ENCODE results near the gene MAML2.

MAML2 gene

DNA sequence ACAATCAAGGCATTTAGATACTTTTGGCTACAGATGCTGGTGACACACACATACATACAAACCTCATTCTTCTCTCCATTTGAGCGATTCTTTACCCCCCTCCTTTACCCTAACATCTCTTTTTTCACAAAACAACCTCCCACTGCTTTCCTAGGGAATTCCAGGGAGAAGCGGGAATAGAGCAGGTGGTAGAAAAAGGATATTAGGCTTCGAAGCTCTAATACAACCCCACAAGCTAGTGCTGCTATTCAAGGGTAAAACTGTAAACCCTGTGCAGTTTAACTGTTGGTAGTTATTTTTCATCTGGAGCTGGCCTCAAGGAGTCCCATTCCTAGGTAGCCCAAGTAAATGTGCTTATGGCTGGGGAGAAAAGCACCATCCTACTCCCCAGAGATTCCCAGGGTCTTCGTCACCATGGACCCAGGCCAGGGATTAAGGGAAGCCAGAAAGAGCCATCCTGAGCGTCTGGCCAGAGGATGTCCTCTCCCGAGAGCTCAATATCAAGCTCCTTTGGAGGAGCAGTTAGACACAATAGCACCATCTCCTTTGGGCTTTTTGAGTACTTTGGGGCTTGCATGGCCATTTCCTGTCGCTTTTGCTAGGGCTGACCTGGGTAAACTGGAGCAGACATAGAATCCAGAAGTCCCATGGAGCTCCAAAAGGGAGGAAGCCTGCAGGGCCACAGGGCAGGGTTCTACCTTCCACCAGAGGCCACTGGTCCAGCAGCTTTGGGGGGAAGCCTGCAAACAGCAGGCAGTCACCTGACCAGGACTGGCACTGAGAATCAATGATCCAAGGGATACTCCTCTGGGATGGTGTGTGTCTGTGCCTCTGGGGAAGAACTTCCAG is 3.1 kb downstream of the MAML2 start:
- no peak for DNase-seq (ENCODE audit: low read depth)

DNA sequence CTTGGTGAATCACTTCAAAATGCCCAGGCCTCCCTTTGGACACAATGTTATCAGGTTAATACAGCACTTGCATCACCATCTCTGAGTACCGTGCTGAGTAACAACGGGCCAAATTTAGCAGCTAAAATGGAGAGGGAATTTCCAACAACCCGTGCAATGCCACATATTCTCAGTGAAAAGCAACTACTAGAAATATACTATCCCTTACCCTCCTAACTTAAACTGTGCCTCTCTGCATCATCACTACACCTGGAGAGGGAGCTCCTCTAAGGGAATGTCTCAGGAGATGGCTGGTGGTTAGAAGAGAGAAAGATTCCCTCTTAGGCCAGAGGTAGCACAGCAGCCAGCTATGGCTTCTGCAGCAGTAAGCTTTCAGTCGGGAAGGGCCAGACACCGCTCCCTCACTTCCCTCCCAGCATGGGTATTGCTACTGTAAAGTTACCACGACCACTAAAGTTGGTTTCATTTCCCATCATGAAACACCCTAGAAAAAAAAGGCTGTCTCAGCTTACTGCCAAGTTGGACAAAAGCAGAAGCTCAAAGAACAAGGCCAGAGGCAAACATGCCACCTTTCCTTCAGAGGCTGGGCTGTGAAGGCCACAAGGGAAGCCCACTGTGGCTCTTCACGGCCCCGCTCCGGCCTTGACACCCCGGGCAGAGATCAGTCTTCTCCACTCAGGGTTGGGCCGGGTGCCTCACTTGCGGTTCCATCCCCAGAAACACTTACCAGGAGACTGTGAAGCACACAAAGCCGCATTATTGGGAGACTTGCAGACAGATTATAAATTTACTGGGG is 3.9 kb downstream of the MAML2 start:
- peak; percentile 13 for DNase-seq (ENCODE audit: low read depth)

DNA sequence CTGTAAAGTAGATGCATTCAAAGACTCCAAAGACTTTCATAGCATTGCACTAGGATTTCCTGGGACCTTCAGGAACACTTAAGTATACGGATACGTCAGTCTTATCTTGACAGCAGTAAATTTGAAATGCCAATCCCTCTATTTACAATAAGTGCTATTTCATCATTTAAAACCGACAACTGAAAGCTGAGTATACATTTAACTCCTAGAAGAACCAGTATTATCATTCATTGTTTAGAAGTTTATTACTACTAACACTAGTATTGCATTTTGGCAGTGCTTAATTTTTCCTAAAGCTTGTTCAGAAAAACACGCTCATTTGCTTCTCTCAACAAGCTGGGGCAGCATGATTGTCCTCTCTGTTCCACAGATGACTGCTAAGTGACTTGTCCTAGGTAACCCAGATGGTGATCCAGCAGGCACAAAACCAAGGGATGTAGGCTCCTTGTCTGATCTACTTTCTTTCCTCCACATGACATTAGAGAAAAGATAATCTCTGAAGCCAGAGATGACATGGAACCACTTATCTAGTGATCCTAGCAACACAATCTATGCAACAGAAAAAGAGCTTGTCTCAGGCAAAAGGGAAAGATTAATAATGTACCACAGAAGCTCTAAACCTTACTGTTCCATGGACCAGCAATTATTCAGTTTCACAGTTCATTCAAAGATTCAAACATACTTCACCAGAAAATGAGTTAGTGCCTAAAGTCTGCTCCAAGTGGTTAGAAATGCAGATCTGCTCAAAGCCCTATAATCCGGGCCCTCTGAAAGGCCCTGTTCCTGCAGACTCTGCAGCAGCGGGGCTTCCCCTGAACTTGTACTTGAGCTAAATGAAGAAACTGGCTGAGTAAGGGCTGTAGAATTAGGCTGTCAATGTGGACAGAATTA is 5.2 kb downstream of the MAML2 start:
- no peak for DNase-seq (ENCODE audit: low read depth)

DNA sequence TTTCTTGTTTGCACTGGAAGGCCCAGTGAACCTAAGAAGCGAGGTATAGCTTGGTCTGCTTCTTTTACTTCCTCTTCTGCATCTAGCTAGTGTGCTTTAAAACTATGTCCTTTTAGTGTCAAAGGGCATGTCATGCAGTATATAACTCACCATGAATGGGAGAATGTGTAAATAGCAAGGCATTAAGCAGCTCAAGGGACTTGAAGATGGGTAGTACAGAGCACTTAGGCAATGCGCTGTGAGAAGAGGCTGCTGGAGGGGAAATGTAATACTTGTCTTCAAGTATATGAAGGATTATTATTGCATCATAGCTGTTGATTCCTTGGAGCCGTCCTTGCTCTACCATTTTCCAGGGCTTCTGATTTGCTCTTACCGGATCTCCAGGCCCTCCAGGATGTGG is 7.6 kb downstream of the MAML2 start:
- no peak for DNase-seq (ENCODE audit: low read depth)

DNA sequence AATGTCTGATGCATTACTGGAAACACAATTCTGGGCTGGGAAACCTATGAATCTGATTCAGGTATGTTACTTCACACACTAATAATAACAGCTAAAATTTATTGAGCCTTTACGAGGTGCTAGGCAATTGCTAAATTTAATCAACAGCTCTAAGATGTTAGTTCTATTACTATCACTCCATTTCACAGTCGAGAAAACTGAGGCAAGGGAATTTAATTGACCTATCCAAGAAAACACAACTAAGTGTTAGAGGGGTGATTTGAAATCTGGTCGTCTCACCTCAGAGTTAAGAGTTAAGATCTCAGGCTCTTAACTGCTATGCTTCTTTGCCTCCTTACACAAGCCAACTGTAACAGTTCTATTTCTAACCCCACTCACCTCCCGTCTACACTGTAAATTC is 8.8 kb downstream of the MAML2 start:
- DNase-seq (ENCODE audit: low read depth), result no peak

DNA sequence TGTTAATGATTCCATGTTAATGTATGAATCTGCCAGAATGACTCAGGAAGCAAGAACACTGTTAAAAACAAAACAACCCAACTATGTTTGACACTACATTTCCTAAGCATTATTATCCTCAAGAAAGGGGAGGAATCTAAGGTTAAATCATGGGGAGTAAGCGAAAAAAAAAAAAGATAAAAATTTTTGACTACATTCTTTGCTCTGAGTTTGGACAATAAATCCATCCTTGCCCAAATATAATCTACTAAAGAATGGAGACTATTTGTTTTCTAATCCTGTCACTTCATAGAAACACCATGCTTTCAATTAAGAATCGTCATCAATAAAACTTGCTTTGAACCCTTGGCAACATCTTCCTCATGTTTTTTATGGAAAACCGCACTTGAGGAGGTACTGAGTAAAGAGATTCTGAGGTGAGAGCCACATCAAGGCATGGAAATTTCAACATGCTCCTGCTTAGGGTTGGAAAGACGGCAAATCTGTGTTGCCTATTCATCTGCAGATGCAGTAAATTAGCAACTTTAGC is 9.7 kb downstream of the MAML2 start:
- no peak for DNase-seq (ENCODE audit: low read depth)

DNA sequence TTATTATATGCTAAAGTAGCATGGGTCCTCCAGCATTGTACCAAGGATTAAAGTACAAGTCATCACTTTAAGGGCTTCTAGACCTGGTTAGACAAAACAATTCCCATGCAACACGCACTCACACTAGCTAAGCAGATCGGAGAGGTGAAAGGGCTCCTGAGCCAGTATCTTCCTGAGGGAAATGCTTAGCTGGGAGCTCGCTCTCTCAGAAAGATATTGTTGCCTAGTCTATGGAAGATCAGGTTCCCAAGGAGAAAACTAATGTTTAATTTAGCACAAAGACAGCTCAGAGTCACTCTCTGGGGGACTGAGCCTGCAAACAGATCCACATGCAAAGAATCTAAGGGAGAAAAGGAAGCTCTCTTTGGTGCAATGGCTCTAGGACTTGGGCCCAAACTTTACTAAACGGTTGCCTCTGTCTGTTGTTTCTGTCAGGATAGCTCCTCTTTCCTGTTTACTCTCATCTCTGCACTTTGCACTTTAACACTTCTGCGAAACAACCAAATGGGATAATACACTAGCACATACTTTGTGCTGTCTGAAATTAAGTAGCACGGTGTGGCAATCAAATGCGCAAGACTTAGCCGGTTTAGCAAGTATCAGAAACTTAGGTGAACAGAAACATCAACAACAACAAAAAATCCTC is 10.7 kb downstream of the MAML2 start:
- no peak for DNase-seq (ENCODE audit: low read depth)

DNA sequence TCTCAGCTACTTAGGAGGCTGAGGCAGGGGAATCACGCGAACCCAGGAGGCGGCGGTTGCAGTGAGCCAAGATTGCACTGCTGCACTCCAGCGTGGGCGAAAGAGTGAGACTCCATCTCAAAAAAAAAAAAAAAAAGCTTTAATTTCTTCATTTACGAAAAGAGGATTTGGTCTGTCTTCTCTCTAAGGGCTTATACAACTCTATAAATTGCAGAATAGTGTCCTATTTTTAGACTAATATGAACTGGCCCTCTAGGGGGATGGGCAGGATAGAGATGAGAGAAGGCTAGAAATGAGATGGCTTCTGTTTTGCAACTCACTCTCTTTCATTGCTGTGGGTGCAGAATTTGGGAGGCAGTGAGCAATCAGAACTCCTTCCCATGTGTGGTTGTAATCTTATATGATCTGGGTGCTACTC is 11.3 kb downstream of the MAML2 start:
- DNase-seq (ENCODE audit: low read depth), result no peak

DNA sequence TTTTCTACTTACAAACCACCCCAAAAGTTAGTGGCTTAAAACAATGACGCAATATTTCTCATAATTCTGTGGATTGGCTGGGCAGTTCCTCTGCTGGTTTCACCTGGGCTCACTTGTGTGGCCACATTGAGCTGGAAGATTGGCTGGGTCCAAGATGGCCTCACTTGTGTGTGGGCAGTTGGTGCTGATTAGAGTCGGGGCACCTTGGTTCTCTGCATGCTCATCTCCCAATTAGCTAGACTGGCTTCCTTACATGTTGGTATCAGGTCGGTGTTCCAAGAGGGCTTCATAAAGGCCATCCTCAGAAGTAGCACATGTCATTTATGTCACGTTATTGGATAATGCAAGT is 12.5 kb downstream of the MAML2 start:
- no peak for DNase-seq (ENCODE audit: low read depth)

DNA sequence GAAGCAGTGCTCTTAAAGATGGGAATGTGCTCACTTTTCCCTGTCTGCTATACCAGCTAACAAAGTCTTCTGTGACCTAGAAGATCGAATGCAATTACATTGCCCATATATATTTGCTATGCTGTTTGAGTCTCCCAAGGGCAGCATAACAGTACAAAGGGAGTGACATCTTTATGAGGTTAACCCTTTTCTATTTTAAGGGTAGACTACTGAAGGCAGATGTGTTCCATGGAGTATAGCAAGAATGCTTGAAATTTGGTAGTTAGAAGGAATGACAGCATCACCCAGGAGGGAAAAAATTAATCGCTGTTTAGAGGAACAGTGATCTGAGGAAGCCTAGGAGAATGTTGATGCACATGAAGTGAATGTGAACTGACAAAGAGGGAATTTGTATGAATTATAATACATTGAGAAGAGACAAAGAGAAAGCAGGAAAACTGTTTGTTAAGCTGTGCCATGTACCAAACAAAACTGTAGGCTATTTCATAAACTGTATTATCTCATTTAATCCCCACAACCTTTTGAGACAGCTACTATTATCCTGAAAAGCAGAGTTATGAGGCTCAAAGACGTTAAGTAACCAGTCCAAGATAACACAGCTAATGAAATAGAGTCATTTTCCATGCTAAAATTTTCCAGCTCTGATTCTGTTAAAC is 13.0 kb downstream of the MAML2 start:
- no peak for DNase-seq (ENCODE audit: low read depth)

DNA sequence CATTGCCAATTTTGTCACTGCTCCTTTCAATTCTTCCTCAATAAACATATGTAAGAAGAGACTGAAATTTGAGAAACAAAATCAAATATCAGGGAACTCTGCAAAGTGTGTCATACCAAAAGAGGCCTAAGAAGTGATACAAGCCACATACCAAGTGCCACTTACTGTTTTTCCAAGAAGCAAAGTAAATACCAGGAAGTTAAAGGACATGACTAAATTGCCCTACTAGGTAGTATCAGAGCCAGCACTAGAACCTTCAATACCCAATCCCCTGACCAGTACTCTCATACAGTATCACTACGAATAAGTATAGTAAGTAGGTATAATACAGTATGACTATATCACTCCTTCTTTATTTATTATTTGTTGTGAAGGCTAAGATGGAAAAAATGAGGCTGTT is 13.6 kb downstream of the MAML2 start:
- DNase-seq (ENCODE audit: low read depth), result no peak

DNA sequence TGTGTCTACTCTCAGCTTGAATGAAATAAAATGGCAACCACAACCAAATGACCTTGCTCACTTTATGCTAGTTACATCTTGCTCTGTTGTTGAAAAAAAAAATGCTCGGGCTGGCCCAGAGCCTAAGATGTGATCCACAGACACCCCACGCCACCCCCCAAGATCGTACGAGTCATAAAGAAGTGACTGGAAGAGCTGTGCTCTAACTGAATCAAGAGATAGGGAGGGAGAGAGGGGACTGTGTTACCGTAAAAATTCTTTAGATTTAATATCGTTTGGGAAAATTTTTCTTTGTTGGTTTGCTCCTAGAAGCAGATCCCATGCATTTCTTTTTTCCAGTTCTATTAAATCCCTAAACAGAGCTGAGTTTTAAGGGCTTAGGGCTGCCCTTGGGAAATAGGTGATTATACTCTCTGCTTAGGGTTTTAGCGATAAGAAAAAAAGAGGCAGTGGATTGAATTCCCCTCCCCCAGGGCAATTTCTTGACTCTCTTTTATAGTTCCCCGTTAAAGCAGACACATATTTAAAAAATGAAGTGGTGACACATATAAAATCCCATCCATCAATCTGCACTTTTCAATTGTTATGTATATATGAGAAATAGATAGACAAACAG is 14.5 kb downstream of the MAML2 start:
- no peak for DNase-seq (ENCODE audit: low read depth)

DNA sequence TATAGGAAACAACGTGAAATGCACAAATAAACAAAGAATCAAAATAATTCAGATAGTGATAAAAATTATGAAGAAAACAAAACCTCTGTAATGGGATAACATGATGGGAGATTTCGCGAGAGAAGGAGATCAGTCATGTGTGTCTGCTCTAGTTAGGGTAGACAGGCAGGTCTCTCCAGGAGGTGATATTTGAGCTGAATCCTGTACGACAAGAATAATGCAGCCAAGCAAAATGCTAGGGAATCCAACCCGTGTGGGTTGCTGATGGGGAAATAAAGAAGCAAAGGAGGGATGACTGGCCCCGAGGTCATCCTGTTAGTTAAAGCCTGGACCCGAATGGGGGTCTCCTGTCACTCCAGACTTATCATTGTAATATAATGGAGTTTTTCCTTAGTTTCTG is 16.0 kb downstream of the MAML2 start:
- DNase-seq (ENCODE audit: low read depth), result no peak

DNA sequence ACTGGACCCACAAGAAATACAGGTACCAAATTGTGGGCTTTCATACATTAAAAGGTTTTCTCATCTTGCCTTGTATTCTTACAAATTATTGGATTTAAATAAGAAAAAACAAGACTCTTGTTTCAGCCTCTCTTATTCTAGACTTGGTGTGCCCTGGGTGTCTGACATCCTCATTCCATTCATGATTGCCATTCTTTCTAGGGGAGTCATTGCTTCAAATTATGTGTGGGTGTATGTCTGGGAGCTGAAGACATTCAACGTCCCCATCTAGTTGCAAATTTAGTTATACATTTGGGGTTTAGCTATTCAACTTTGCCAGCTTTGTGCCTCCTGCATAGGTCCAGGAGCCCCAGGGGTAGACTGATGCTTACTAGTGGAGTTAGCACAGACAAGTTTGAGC is 18.1 kb downstream of the MAML2 start:
- no peak for DNase-seq (ENCODE audit: low read depth)

DNA sequence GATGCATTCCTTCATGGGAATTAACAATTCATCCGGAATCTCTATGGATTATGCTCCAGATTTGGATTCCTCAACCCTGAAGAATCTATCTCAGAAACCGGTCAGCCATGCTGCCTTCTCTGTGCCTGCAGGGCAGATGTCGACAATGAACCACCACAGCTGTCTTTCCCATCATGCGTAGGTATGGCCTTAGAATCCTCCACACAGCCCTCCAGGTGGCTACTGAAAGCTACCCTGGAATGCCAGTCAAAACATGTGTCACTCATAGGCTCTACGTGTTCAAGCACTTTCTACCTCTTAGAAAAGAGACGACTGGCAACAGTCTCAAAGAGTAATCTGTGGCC is 19.4 kb downstream of the MAML2 start:
- no peak for DNase-seq (ENCODE audit: low read depth)

DNA sequence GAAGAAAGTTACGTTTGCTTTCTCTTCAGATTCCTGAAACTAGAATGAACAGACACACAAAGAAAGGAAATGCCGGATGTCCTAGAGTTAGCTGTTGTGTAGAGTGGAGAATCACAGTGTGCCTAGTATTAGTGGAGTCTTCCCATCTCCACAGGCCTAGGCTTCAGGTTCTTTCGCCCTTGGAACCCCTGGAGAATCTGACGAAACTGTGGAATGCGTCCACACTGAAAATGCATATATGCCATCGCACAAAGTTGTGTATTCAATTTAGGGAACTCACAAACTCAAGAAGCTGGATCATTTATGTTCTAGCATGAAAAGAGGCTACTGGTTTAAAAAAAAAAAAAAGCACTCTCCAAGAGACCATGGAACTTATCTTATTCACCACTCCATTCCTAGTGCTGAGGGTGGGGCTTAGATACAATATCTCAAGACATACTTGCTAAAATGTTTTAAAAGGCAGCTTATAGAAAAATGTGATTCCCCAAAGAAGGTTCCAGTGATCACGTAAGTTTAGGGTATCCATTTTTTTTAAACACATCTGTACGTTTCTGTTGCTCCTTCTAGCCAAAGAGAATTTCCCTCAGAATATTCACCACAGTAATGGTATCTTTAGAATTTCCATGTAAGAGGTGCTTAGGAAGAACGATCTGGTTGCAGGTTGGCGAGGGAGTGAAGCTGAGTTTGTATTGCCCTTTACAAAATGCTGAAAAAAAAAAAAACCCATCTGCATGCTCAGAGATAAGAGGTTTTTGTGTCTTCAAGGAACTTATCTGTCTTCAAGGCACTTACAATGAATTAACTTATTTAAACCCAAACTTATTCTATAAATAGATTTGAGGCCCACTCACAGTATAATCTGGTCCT is 20.0 kb downstream of the MAML2 start:
- DNase-seq (ENCODE audit: low read depth), result no peak

DNA sequence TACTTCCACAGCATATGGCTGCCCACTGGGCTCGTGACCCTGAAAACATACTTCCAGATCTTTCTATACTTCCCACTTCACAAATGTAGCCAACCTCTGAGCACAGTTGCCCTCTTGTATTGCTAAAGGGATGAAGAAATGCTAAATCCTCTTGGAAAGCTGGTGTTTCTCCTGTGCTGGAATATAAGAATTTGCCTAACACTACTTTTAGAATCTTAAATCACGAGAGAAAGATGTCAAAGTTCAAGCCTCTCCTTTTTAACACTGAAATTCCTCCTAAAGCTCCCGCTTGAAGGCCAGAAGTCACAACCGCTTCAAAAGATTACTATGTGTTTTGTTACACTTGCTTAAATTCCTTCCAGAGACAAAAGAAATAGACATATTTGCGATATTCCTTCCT is 21.9 kb downstream of the MAML2 start:
- no peak for DNase-seq (ENCODE audit: low read depth)

DNA sequence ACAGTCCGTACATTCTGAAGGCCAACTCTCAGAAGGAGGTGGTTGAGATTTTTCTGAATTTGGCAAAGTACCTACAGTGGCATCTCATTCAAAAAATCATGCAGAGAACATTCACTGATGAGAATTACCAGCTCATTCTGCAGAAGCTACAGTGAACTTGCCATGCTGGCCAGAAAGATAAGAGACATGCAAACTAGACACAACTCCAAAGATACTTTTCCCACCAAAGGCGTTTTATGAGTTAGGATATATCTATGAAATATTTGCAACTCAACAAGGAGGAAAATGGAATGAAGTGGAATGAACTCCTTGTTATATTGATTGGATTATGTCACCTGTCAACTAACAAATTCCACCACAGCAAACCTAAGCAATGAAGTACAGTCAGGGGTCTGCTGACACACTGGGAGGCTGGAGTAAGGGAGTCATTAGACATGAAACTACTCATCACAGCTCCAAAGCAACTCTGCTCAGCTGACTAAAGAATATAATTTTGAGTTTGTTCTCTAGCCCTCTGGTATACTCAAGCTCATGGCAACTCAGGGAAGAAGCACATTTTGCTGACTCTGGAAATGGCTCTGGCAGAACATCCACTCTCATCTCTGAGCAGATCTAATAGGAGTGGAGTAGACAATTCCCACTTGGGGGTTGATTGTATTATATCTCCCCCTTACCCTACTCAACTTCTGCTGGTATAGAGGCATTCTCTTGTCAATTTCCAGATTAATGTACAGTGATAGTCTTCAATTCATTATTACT is 22.9 kb downstream of the MAML2 start:
- DNase-seq (ENCODE audit: low read depth), result no peak

DNA sequence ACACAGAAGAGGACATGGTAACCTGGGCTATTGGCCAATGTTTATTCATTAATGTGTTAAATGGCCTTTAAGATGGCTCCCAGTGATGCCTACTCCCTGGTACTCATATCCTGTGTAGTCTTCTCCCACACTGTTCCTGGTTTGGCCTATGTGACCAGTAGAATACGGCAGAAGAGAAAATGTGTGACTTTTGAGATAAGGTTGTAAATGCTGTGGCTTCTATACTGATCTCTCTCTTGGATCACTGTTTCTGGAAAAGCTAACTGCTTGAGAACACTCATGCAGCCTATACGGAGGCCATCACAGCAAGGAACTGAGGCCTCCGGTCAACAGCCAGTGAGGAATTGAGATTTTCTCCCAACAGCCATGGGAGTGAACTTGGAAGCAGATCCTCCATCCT is 24.1 kb downstream of the MAML2 start:
- DNase-seq (ENCODE audit: low read depth), result no peak
